HepG2 (cell line): ENCODE results near the gene ANTXRL. TPM values are rescaled to one million over a fixed set of nuclear protein-coding genes. Genes with fewer than 3 reads are reported as not detected.

Experiments used
- ATAC-seq: fragments of 200-7000 bp; cut with Tn5 transposase; 3 replicates; pipeline ENCODE4 v1.9.1; 2020; ENCODE audit warnings: mild to moderate bottlenecking, moderate library complexity
- BruUV-seq: library from RNA; stranded (reverse); fragments of 400-500 nt; replicated peaks from 2 replicates; lab custom pipeline; 2021; lab: Mats Ljungman, UMichigan
- CTCF ChIA-PET: fragments of 300-600 bp; formaldehyde crosslinking; extraction: SDS; loops from one replicate; lab custom pipeline; 2021; ENCODE audit warnings: low total read pairs, inconsistent platforms, low intra/inter-chr PET ratio; lab: Yijun Ruan, JAX
- POLR2A ChIA-PET: fragments of 350-600 bp; sonication (Branson Sonifier 250); formaldehyde crosslinking; loops from one replicate; lab custom pipeline; 2020; ENCODE audit warnings: antibody characterized with exemption, inconsistent platforms; lab: Yijun Ruan, JAX
- DNase-seq: peaks from one replicate; pipeline ENCODE4 v3.0.0-alpha.2; 2015; ENCODE audit warnings: low spot score
- FAIRE-seq: peaks from 3 replicates; lab custom pipeline; 2011; peaks lifted over from hg19 to GRCh38; lab: Jason Lieb, UNC
- H2AFZ ChIP-seq: one replicate; pipeline ENCODE4 v1.6.1; 2011; ENCODE audit warnings: low read length, inconsistent platforms
- H3K27ac ChIP-seq: fragments of 300-600 bp; 3 replicates; pipeline ENCODE4 v1.8.0; 2011; ENCODE audit warnings: mixed run types, mild to moderate bottlenecking, mixed read lengths, low read length, inconsistent platforms; ENCODE audit not compliant: insufficient read depth; ENCODE audit errors: extremely low read length
- H3K27me3 ChIP-seq, 2 experiments: fragments of 200-600 bp in 1 of 2; 2 replicates in 1 of 2; 3 replicates in 1 of 2; pipeline versions ENCODE4 v1.6.0 to v1.8.0; 2011; ENCODE audit warnings: low read length in 2 of 2, mild to moderate bottlenecking in 2 of 2, moderate library complexity in 2 of 2, inconsistent platforms in 1 of 2; ENCODE audit not compliant: insufficient read depth in 2 of 2, control insufficient read depth in 1 of 2
- H3K36me3 ChIP-seq, 2 experiments: fragments of 200-600 bp in 1 of 2; replicated peaks in 1 of 2; 2 replicates in 1 of 2; 3 replicates in 1 of 2; pipeline versions ENCODE4 v1.5.1 to v1.8.0; 2011; ENCODE audit warnings: low read length in 2 of 2, inconsistent platforms in 1 of 2; ENCODE audit not compliant: insufficient read depth in 2 of 2, control insufficient read depth in 1 of 2
- H3K4me1 ChIP-seq: 2 replicates; pipeline ENCODE4 v1.5.1; 2012; ENCODE audit warnings: low read length, inconsistent platforms; ENCODE audit not compliant: insufficient read depth
- H3K4me2 ChIP-seq: 2 replicates; pipeline ENCODE4 v1.6.0; 2011; ENCODE audit warnings: low read depth, low read length, inconsistent platforms
- H3K4me3 ChIP-seq, 3 experiments: fragments of 200-600 bp in 1 of 3; sonication (generic), shearing (Covaris generic) in 1 of 3; replicated peaks in 1 of 3; 2 replicates each; pipeline ENCODE4 v1.5.1; 2011 to 2016; ENCODE audit warnings: low read length in 3 of 3, inconsistent platforms in 2 of 3, low read depth in 2 of 3, mild to moderate bottlenecking in 2 of 3, control low read depth in 1 of 3, mixed read lengths in 1 of 3; ENCODE audit not compliant: insufficient read depth in 1 of 3
- H3K79me2 ChIP-seq: one replicate; pipeline ENCODE4 v1.6.1; 2011; ENCODE audit warnings: low read length, inconsistent platforms; ENCODE audit not compliant: insufficient read depth
- H3K9ac ChIP-seq: 2 replicates; pipeline ENCODE4 v1.6.0; 2011; ENCODE audit warnings: mild to moderate bottlenecking, low read depth, low read length, inconsistent platforms; ENCODE audit not compliant: insufficient read depth
- H3K9me3 ChIP-seq: 2 replicates; pipeline ENCODE4 v1.5.1; 2012; ENCODE audit warnings: mild to moderate bottlenecking, low read length
- H4K20me1 ChIP-seq: 2 replicates; pipeline ENCODE4 v1.6.0; 2011; ENCODE audit warnings: inconsistent platforms, mild to moderate bottlenecking, low read length, moderate library complexity; ENCODE audit not compliant: insufficient read depth
- CENPT ChIP-seq: sonication (generic); formaldehyde crosslinking; IDR thresholded peaks from 2 replicates; pipeline ENCODE4 v1.8.0; 2022; ENCODE audit warnings: low read depth, mild to moderate bottlenecking, moderate library complexity, missing genetic modification reagents
- HNRNPH1 ChIP-seq: fragments of 200-400 bp; formaldehyde crosslinking; optimal IDR thresholded peaks from 2 replicates; pipeline ENCODE3; 2017; ENCODE audit warnings: mild to moderate bottlenecking, low read depth, low read length
- KLF9 ChIP-seq: IDR thresholded peaks from 2 replicates; pipeline ENCODE4 v1.6.1; 2016; ENCODE audit warnings: low read depth
- PAX8 ChIP-seq: sonication (generic); formaldehyde crosslinking; IDR thresholded peaks from 2 replicates; pipeline ENCODE4 v1.8.0; 2022; ENCODE audit warnings: mild to moderate bottlenecking, missing genetic modification reagents, borderline replicate concordance
- ZNF224 ChIP-seq: sonication (generic); formaldehyde crosslinking; IDR thresholded peaks from 2 replicates; pipeline ENCODE4 v1.5.0; 2020; ENCODE audit warnings: mild to moderate bottlenecking, missing genetic modification reagents
- ZNF598 ChIP-seq: sonication (generic); formaldehyde crosslinking; IDR thresholded peaks from 2 replicates; pipeline ENCODE4 v1.5.1; 2020; ENCODE audit warnings: mild to moderate bottlenecking, missing genetic modification reagents, borderline replicate concordance
- WGBS: methylation state at CpG from one replicate; pipeline ENCODE4 v1.1.6; 2017; ENCODE audit warnings: low lambda C conversion rate; 5-methylcytosine and 5-hydroxymethylcytosine counted together
- in situ Hi-C: cut with HindIII; loops from 2 replicates; pipeline ENCODE4 v1.10.0; 2017; ENCODE audit warnings: low pct_unique_long_range_greater_than_20kb; ENCODE audit not compliant: extremely low pct_ligation_motif_present
- intact Hi-C: fragments of 100-400 bp; cut with micrococcal nuclease; formaldehyde crosslinking; loops from one replicate; pipeline ENCODE4 v1.10.0; 2022; ENCODE audit not compliant: unreplicated experiment
- polyA plus RNA-seq, 8 experiments: library from polyadenylated mRNA; depleted of rRNA in 3 of 8; stranded (reverse) in 7 of 8; unstranded in 1 of 8; fragments of >200 nt; fragmentation: Illumina TruSeq in 4 of 8; extraction: Trizol in 4 of 8; gene quantifications; 2 replicates each; pipeline versions ENCODE4 v1.2.1 to v1.2.3, GENCODE V29; 2011 to 2016; ENCODE audit warnings: low read depth in 4 of 8, missing spikeins in 1 of 8, mixed read lengths in 1 of 8; ENCODE audit not compliant: insufficient read depth in 1 of 8
- total RNA-seq, 5 experiments: library from RNA; depleted of rRNA; stranded (reverse); fragments of >200 nt; fragmentation: Illumina TruSeq; extraction: Trizol; gene quantifications; 2 replicates each; pipeline ENCODE4 v1.2.3, GENCODE V29; 2016; ENCODE audit warnings: low read depth in 1 of 5
- TF ChIP-seq, protein P1 (sequence below): sonication (generic); formaldehyde crosslinking; conservative IDR thresholded peaks from 2 replicates; pipeline ENCODE4 v1.8.0; 2022; ENCODE audit warnings: missing genetic modification reagents
- TF ChIP-seq, protein P2 (sequence below): sonication (generic); formaldehyde crosslinking; IDR thresholded peaks from 2 replicates; pipeline ENCODE4 v1.4.0; 2020; ENCODE audit warnings: missing genetic modification reagents
- TF ChIP-seq, protein P3 (sequence below): IDR thresholded peaks from 2 replicates; pipeline ENCODE4 v1.6.1; 2016
- TF ChIP-seq, protein P4 (sequence below): sonication (generic); formaldehyde crosslinking; IDR thresholded peaks from 2 replicates; pipeline ENCODE4 v1.5.0; 2020; ENCODE audit warnings: mild to moderate bottlenecking, missing genetic modification reagents, moderate library complexity

The ANTXRL gene
- total and polyA plus RNA-seq, 2 of the 13 experiments (the other 11 are each of a cell fraction or from before 2014, with no cell fraction given) = not detected

DNA sequence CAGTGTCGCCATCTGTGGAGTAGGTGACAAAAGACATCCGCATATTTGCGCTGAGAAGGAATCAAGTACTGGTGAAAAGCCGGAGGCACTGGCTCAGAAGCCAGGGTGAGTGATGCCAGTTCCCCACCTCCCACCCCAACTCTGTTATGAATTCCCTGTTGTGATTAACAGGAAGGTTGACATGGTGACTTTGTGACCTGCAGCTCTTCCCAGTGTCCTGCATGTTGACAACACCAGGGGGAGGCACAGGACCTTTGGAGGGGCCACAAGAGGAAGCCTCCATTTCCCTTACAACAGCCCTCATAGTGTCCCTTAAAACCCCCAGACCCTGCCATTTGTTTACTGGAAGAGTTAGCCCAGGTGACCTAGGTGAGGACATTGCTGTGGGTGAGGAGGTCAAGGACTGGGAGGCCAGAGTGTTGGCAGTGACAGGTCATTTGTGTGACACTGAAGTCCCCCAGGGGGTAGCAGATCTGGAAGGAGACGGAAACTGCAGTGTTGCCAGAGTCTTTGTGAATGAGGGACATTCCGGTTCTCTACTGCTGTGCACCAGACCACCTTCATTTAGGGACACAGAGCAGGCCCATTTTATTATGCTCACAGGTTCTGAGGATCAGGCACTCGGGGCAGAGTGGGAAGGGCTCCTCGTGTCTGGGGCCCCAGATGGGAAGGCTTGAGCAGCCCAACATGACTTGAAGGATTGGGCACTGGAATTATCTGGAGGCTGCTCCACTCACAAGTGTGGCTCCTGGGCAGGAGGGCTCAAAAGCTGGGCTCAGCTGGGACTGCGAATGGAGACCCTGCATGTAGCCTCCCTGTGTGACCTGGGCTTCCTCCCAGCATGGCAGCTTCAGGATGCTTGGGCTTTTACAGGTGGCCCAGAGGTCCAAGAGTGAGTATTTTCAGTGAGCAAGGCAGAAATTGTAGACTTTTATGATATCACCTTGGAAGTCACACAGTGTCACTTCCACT, 13.0 kb upstream of the ANTXRL start:
- CTCF ChIA-PET = no interaction called here

DNA sequence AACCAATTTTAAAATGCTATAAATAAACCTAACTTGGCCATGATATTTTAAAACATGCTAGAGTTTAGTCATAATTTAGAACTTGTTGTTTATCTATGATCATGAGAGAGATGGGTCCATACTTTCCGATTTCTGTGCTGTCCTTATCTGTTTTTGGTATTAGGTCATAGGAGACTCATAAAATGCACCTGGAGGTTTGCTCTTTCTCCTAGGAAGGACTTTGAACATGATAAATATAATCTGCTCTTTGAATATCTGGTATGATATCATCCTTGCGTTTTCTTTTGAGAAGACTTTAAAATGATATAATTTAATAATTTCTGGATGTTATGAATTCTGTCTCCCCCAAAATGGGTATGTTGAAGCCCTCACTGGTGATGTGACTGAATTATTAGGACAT, 9.0 kb upstream of the ANTXRL start:
- no peak overlapping the region for H2AFZ ChIP-seq
- ChIA-PET POLR2A (no interaction called here), CTCF (no interaction called here)
- H3K9ac ChIP-seq = no peak overlapping the region
- DNase-seq (no peak), ATAC-seq (no peak), FAIRE-seq (no peak)
- no peaks in the 10 kb centered on the region for H4K20me1 ChIP-seq
- no peak overlapping the region for H3K27ac ChIP-seq
- no peaks in the 10 kb centered on the region for H3K9me3 ChIP-seq
- no peaks in the 10 kb centered on the region for H3K79me2 ChIP-seq
- H3K36me3 ChIP-seq = no peaks in the 10 kb centered on the region
- in situ Hi-C loops (no loop called here), intact Hi-C loops (no loop called here)
- peaks cover 2 to 22% of the 10 kb centered on the region in 2 experiments; a peak in 4 of 5 replicates for H3K27me3 ChIP-seq
- H3K4me2 ChIP-seq = no peak overlapping the region
- H3K4me1 ChIP-seq = no peaks in the 10 kb centered on the region
- no peak overlapping the region for H3K4me3 ChIP-seq
- no TSS peak for BruUV-seq
- WGBS = 3% methylated on average over 2 of the region's 2 CpGs
- TF ChIP-seq KLF9 (CRISPR knock-in tag) = no peak
- no peak for TF ChIP-seq ZNF224 (CRISPR knock-in tag)
- TF ChIP-seq, protein P1, sequence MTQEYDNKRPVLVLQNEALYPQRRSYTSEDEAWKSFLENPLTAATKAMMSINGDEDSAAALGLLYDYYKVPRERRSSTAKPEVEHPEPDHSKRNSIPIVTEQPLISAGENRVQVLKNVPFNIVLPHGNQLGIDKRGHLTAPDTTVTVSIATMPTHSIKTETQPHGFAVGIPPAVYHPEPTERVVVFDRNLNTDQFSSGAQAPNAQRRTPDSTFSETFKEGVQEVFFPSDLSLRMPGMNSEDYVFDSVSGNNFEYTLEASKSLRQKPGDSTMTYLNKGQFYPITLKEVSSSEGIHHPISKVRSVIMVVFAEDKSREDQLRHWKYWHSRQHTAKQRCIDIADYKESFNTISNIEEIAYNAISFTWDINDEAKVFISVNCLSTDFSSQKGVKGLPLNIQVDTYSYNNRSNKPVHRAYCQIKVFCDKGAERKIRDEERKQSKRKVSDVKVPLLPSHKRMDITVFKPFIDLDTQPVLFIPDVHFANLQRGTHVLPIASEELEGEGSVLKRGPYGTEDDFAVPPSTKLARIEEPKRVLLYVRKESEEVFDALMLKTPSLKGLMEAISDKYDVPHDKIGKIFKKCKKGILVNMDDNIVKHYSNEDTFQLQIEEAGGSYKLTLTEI (CRISPR knock-in tag) = no peak
- TF ChIP-seq, protein P2, sequence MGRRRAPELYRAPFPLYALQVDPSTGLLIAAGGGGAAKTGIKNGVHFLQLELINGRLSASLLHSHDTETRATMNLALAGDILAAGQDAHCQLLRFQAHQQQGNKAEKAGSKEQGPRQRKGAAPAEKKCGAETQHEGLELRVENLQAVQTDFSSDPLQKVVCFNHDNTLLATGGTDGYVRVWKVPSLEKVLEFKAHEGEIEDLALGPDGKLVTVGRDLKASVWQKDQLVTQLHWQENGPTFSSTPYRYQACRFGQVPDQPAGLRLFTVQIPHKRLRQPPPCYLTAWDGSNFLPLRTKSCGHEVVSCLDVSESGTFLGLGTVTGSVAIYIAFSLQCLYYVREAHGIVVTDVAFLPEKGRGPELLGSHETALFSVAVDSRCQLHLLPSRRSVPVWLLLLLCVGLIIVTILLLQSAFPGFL = no peak
- no peak for TF ChIP-seq PAX8 (CRISPR knock-in tag)
- TF ChIP-seq, protein P3, sequence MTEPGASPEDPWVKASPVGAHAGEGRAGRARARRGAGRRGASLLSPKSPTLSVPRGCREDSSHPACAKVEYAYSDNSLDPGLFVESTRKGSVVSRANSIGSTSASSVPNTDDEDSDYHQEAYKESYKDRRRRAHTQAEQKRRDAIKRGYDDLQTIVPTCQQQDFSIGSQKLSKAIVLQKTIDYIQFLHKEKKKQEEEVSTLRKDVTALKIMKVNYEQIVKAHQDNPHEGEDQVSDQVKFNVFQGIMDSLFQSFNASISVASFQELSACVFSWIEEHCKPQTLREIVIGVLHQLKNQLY (CRISPR knock-in tag) = no peak
- TF ChIP-seq CENPT (CRISPR knock-in tag) = no peak
- no peak for TF ChIP-seq HNRNPH1

More for the DNA sequence above, 13.0 kb upstream of the ANTXRL start:
- POLR2A ChIA-PET = no interaction called here
- Histone ChIP-seq H3K4me3 (no peak overlapping the region), H3K36me3 (no peaks in the 10 kb centered on the region), H4K20me1 (no peaks in the 10 kb centered on the region), H3K27me3 (peaks cover 0 to 6% of the 10 kb centered on the region in 2 experiments; a peak in 2 of 5 replicates), H3K9me3 (no peaks in the 10 kb centered on the region)
- peak; percentile 57 for ATAC-seq
- TF ChIP-seq ZNF598 (CRISPR knock-in tag) = no peak
- TF ChIP-seq, protein P4, sequence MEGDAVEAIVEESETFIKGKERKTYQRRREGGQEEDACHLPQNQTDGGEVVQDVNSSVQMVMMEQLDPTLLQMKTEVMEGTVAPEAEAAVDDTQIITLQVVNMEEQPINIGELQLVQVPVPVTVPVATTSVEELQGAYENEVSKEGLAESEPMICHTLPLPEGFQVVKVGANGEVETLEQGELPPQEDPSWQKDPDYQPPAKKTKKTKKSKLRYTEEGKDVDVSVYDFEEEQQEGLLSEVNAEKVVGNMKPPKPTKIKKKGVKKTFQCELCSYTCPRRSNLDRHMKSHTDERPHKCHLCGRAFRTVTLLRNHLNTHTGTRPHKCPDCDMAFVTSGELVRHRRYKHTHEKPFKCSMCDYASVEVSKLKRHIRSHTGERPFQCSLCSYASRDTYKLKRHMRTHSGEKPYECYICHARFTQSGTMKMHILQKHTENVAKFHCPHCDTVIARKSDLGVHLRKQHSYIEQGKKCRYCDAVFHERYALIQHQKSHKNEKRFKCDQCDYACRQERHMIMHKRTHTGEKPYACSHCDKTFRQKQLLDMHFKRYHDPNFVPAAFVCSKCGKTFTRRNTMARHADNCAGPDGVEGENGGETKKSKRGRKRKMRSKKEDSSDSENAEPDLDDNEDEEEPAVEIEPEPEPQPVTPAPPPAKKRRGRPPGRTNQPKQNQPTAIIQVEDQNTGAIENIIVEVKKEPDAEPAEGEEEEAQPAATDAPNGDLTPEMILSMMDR (CRISPR knock-in tag) = 0 out of 2 replicates have a peak, but pooled peaks have one; percentile 13
- TF ChIP-seq, all 625 proteins: peak for 1
- FAIRE-seq (no peak), DNase-seq (peak; percentile 20)
- H3K9ac ChIP-seq = no peak overlapping the region
- intact Hi-C loops (no loop called here), in situ Hi-C loops (no loop called here)
- no peaks in the 10 kb centered on the region for H3K4me1 ChIP-seq
- no TSS peak for BruUV-seq
- 100% methylated on average over 1 of the region's 9 CpGs for WGBS
- no peak overlapping the region for H2AFZ ChIP-seq
- H3K79me2 ChIP-seq = no peaks in the 10 kb centered on the region
- H3K27ac ChIP-seq = no peak overlapping the region
- no peak overlapping the region for H3K4me2 ChIP-seq
